Stimulated activated CD4-positive, alpha-beta T cell treated with anti-CD3 and anti-CD28 coated beads, TNF-alpha, amount 100 ng/mL, for 4 hours (primary cell): ENCODE data around the gene PRKAA2.

Experiments used
- DNase-seq, 3 experiments: peaks; one replicate each; pipeline ENCODE4 v3.0.0-alpha.2; 2020; ENCODE audit warnings: low read depth in 3 of 3

The PRKAA2 gene

DNA sequence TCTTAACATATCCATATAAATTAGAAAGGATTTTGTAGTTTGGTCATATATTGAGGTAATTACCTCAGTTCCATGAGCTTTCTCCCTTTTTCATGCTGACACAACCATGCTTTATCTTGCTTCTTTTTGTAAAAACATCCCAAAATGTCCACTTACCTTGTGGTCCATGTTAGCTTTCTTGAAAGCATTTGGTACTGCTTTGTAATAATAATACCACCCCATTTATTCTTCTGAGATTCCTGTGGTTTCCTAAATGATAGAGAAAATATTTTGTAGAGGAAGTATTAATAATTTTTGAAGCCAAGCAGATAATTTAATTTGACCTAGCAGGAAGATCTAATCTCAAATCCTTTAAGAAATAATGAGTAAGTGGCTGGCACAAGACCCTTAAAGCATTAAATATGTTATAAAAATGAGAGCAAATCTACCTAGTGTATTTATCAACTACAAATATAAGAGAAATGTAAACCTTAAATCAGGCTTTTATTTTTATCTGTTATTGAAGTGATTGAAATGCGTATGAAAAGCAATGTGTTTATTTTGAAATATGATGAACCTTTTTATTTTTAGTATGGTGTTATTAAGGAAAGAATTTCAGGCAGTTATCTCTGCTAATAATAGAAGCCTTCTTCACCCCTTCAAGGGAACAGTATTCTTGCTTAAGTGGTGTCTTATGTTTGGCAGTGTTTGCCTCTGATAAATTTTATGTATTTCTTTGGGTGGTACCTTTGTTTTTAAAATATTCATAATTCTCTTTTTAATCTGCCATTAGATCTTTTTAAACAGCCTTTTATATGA, 9.2 kb downstream of the PRKAA2 start:
- no peak for DNase-seq

DNA sequence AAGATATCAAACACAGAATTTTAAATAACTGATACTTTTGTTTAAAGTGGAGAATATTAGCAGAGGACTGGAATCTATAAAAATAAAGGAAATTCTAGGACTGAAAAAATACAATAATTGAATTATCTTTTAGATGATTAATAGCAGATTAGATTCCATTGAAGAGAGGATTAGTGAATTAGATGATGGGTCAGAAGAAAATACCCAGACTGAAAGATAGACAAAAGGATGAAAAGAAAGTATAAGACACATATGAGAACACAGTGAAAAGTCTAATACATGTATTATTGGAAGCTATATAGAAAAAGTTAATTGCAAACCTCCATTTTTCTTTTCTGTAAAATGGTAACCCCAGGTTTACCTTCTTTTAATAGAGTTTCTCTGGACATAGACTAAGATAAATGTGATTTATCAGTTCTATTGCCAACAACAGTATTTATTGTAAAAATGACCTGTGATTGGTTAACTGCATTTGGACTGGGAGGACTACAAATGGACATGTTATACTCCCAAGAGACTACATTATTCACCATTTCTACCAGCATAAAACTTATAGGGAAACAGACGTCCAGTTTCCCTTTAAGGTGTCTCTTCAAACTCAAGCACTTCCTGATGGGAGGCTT, 11.0 kb downstream of the PRKAA2 start:
- DNase-seq = no peak

DNA sequence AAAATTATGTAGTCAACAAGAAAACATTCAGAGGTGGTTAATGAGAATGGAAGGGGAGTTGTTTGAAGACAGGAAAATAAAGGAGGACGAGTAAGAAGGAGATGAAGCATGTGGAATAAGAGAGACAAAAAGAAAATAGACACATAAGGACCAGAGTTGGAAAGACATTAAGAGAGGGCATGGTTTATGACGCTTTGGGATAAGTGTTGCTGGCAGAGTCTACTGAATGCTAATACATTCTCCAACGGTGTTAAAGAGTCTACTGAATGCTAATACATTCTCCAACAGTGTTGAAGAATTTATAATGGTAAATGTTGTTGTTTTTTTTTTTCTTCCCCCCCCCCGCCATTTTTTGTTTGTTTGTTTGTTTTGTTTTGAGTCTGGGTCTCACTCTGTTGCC, 13.1 kb downstream of the PRKAA2 start:
- no peak for DNase-seq

DNA sequence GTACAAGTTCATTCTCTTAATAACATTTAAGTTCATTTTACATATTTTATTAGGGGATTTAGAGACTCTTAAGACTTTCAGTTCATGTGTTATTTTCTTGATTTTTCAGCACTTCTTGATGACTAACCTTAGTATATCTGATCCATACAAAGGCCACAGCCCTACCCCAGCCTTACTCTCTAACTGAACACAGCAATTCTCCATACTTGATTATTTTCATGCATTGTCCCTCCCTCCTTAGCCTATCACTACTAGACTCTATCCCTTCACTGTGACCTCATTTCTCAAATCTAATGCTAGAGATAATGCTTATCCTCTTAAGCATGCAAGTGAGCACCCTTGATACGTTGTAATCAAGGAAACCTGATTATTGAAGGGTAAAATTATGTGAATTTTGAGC, 15.2 kb downstream of the PRKAA2 start:
- DNase-seq = no peak

DNA sequence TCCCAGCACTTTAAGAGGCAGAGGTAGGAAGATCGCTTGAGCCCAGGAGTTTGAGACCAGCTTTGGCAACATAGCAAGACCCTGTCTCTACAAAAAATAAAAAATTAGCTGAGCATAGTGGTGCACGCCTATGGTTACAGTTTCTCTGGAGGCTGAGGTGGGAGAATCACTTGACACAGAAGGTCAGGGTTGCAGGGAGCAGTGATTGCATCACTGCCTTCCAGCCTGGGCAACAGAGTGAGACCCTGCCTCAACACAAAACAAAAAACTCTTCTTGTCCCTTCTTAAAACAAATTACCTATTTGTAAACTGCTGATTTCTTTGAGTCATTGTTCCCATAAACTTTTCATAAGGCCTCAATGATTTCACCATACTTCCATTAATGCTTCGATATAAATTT, 18.7 kb downstream of the PRKAA2 start:
- no peak for DNase-seq

DNA sequence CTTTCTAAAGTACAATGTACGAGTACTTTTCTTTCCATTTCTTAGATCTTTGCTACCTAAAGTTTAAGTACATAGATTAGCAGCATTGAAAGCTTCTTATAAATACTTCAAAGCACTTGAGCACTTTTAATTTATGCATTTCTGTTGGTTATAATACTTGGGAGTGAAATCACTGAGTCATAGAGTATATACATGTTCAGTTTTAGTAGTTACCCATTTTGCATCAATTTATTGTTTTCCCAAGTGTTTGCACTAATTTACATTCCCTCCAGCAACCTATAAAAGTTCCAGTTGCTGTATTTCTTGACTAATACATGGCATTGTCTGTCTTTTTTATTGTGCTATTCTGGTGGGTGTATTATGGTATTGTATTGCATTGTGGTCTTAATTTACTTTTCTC, 20.3 kb downstream of the PRKAA2 start:
- no peak for DNase-seq

DNA sequence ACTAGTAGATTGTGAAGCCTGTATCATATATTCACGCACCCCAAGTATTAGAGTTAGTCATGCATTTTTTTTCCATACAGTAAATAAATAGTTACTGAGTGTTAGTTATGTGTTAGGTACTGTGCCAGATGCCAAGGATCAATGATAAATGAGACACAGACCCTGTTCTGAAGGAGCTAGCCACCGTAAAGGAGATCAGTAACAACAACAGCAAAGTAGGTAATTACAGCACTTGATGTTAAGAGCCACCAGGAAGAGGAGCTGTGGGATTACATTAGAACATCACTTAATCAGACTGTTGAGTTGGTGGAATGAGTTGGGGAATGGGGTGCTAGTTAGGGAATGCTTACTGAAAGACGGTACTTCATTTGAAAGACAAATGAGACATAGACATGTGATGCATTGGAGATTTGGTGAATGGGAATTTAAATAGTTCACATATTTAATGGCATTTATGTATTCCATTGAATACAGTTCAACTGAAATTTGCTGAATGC, 21.0 kb downstream of the PRKAA2 start:
- DNase-seq = no peak

DNA sequence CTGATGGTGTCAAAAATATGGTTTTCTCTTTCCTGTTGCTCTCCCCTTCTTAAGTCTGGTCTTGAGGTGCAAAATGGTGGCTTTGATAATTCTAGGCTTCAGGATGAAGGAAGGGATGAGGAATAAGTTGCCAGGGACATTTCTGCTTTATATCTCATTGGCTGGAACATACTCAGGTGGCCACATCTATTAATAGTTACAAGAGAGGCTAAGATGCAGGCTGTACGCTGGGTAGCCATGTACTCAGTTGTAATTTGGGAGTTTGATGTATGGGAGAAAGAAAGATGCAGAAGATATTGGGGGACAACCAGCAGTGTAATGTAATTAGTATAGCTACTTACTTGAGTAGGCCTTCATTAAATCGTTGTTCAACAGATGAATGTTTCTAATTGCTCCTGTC, 25.2 kb downstream of the PRKAA2 start:
- no peak for DNase-seq

DNA sequence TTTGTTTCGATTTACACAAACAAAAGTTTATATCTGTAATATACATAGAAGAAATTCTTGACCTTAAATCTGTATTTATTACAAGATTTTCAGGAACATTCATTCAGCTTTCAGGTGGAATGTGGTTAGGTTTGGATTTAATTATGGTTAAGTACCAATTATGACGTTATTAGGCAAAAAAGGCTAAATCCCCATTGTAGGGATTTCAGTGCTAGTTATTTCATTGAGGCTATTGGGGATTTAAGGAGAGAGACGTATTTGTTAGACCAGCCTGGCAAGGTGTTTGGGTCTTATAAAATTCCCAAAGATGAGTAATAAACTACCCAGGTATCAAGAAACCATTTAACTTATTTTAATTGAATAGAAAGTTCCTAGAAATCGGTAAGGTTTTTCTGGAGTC, 26.0 kb downstream of the PRKAA2 start:
- no peak for DNase-seq

DNA sequence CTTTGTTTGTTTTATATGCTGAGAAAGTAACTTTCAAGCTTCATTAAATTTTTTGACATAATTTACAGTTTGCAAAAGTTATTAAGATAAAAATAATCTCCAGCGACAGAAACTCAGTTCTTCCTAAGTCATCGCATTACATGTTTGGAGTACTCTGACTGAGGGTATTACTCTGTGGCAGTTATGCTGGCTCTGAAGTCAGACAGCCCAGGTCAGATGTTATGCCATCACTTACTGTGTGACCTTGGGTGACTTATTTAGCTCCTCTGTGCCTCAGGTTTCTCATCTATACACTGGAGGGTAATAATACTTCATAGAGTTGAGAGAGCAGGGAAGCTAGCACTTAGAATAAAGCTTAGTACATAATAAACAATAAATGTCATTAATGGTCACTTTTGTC, 26.4 kb downstream of the PRKAA2 start:
- DNase-seq = no peak

DNA sequence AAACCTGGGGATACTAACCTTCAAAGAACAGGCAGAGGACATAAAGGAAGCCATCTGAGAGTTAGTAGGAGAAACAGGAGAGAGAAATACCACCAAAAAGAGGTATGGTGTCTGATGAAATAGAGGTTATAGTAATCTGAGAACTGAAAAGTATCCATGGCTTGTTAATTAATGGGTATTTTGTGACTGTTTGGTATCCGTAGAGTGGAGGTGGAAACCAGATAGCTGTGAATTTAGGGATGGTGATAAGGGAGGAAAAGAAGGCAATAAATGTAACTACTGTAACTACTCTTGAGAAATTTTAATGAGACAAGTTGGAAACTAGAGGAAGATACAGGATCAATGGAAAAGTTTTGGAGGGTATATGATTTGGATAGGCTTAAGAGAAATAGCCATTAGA, 27.5 kb downstream of the PRKAA2 start:
- DNase-seq = no peak

DNA sequence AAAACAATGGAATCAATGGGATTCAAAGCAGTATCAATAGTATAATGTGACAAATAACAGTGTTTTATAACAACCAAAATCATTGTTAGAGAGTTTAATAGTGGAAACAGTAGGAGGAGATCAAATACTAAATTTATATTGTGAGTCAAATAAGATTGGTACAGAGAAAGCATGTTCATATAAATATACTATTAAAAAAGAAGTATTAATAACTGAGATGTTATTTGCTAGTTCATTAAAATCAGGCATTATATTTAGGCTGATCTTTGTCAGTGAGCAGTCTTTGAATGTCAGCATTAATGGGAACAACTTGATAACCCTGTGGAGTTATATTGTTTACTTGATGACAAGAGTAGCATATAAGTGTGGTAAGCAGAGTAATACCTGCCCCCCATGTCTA, 30.6 kb downstream of the PRKAA2 start:
- no peak for DNase-seq

DNA sequence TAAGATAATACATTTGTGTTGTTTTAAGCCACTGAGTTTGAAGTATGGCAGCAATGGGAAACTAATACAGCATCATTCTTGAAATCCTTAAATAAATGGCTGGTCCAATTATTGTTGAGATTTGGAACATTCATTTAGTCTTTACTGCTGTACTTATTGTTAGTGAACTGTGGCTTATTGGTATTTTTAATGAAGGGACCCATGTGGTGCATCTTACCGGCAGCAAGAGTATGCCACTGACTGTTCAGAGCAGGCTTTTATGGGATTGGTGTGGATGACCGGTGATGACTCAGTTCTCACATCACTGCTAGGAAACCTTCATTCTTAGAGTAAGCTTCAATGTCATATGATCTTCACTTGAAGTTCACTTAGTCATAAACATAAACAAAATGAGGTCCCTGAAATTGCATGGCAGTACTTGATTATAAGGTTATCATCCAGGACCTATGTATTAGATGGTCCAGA, 31.5 kb downstream of the PRKAA2 start:
- no peak for DNase-seq

DNA sequence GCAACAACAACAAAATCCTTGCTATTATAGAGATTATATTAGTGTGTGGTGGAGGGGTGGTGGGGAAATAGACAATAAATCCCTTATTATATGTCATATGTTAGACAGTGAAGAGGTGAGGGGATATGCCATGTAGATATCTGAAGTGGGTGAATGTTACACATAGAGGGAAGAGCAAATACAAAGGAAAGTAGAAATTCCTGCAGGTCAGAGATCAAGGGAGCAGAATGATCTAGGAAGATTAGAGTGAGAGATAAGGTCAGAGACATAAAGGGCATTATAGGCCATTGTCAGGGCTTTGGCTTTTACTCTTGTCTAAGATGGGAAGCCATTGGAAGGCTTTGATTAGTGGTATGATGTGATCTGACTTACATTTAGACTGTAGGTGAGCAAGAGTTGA, 38.5 kb downstream of the PRKAA2 start:
- DNase-seq = no peak

DNA sequence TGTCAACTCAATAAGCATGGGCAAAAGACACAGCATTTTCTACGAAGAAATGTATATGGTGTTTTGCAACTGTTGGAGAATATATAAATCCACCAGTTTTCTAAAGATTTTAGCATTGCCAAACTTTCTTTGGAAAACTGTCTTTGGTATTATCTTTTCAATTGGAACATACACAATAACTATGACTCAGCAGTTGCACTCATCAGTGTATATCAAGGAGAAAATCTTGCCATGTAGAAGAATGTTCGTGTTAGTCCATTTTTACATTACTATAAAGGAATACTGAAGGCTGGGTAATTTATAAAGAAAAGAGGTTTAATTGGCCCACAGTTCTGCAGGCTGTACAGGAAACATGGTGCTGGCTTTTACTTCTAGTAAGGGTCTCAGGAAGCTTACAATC, 41.1 kb downstream of the PRKAA2 start:
- DNase-seq = no peak

DNA sequence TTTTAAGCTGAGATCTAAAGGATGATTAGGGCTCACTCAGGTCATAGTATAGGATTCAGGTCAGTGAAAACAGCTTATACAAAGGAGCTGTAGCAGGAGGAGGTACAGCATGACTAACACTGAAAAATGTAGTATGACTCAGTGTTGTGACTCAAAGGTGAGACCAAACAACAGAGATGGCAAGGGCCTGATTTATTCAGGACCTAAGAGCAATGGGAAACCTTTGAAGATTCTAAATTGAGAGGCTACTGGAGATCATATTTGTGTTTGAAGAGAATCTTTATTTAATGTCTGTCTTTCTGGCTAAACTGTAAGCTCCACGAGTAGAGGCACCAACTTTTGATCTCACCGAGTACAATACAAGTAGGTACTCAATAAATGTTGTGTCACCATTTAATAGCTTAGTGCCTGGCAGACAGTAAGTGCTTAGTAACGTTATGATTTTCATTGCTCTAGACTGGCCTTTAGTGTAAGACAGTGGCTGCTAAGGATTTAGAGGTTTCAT, 43.5 kb downstream of the PRKAA2 start:
- DNase-seq = no peak

DNA sequence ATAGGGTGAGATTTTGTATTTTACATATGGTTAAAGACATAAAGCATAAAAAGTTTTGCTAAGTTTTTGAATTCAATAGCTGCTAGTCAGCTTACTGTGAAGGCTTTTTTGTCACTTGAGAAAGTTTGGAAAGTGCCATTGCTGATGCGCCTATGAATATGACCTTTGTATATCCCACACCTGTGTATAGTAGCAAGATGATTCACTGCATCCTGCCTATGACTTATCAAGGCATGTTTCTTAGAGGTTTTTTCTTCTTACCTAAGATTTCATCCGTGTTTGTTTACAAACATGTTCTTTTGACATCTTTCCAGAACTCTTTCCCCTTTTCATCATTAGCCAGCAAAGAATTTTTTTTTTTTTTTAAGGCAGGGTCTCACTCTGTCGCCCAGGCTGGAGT, 51.5 kb downstream of the PRKAA2 start:
- no peak for DNase-seq

DNA sequence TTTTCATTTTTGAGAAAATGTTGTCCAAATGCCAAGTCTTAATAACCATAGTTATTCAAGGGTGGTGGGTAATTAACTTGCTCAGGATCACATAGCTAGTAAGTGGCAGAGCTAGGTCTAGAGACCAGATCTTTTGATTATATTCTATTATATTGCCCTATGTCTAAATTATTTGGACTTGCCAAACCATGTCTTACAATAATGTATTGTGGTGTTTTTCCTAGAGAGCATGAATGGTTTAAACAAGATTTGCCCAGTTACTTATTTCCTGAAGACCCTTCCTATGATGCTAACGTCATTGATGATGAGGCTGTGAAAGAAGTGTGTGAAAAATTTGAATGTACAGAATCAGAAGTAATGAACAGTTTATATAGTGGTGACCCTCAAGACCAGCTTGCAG, 58.6 kb downstream of the PRKAA2 start:
- DNase-seq = no peak

DNA sequence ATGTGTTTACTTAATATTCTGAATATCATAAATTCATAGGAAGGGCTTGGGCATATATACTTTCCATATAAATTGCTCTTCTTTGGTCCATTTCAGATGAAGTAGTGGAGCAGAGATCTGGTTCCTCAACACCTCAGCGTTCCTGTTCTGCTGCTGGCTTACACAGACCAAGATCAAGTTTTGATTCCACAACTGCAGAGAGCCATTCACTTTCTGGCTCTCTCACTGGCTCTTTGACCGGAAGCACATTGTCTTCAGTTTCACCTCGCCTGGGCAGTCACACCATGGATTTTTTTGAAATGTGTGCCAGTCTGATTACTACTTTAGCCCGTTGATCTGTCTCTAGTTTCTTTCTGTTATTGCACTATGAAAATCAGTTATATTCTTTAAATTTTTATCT, 62.3 kb downstream of the PRKAA2 start:
- DNase-seq = no peak

DNA sequence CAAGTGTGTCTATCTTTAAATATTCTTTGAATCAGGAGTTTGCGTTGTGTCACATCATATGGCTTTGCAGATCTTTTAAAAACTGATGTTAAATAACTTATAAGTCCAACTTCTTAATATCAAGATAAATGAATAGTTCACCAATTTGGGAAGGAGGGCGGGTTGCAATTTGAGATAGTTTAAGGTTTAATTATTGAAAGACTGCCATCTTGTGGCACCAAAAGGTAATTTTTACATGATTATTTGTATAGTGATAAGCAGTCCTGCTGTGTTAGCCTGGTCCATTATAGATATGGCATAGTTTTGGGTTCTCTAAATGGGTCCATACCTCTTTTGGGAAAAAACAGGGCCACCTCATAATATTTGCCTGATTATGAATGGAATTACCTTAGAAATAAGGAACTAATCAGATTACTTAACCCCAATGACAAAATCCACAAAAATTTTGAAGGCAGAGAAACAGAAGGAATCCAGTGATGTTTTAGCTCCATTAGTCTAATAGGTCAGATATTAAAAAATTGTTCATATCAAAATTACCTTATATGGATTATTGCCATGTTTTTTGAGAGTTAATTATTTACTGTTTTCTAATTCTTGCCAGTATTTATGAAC, 64.3 kb downstream of the PRKAA2 start:
- no peak for DNase-seq

DNA sequence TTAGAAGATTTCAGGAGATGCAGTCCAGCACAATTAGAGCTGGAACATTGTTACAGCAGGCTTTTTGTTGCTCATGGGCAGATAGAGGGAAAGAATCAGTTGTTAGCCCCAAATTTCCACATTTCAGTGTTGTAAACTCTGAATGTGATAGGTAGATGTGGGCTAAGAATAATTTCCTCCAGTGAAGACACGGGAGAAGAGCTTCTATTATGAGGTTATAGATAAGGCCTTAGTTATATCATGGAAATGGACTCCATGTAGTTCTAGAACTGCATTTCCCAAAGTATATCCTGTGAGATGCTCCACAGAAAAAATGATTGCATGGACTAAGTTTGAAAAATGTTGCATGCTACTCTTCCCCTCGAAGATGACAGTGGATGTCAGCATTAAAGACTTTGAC, 64.9 kb downstream of the PRKAA2 start:
- no peak for DNase-seq

DNA sequence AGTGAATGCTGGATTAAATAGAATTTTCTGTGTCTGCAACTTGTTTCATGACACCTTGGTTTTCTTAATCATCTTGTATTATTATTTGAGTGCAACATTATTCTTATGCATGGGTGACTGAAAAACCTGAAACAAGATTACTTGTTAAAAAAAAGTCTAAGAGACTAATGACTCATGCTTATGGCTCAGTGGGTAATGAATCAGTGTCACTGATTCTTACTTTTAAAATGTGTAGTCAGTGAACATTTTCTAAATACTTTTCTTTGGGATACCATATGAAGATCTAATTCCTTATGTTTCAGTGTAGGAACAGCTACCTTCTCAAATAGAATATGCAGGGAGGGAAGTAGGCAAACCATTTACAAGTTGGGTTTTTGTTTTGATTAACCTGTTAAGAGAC, 65.5 kb downstream of the PRKAA2 start:
- no peak for DNase-seq

DNA sequence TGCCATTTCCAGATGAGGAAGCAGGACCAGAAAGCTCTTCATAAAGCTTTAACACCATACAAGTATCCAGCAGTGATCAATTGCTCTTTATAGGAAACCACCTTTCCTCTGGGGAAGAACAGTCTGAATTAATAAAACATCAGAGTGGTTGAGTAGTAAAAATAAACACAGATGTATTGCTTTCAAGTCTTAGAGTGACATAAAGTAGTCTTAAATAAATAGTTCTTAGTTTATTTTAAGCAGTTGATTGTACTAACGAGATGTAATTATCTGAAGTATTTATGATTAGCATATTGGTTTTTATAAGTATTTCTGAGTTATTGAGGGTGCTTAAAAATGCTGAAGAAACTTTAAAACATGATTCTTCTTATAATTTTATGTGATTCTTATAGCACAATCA, 67.0 kb downstream of the PRKAA2 start:
- no peak for DNase-seq
